K562 (cell line): Measurements from ENCODE around the gene DPP10.

Experiments used
- BDP1 ChIP-seq: IDR thresholded peaks from 3 replicates; pipeline ENCODE4 v1.6.1; 2011; ENCODE audit not compliant: insufficient read length, insufficient read depth
- CHD2 ChIP-seq: IDR thresholded peaks from 2 replicates; pipeline ENCODE4 v1.6.1; 2011; ENCODE audit warnings: low read depth, low read length
- MYC ChIP-seq, 2 experiments: fragments of 250-450 bp in 1 of 2; sonication (Bioruptor Pico) in 1 of 2; IDR thresholded peaks; 2 replicates each; pipeline versions ENCODE4 v1.5.1 to v1.6.1; 2012 to 2021; ENCODE audit warnings: low read depth in 2 of 2, borderline replicate concordance in 1 of 2, improper control_type of control experiment in 1 of 2, low read length in 1 of 2, mild to moderate bottlenecking in 1 of 2, moderate library complexity in 1 of 2
- SRSF7 ChIP-seq: fragments of 200-400 bp; formaldehyde crosslinking; optimal IDR thresholded peaks from 2 replicates; pipeline ENCODE3; 2017; ENCODE audit warnings: mild to moderate bottlenecking, low read depth, low read length
- TF ChIP-seq, protein P1 (sequence below), 3 experiments: IDR thresholded peaks in 2 of 3; conservative IDR thresholded peaks in 1 of 3; 2 replicates each; pipeline ENCODE4 v1.5.1; 2011 to 2012; ENCODE audit warnings: low read length in 3 of 3, mild to moderate bottlenecking in 3 of 3, control low read depth in 2 of 3, improper control_type of control experiment in 1 of 3, inconsistent platforms in 1 of 3, low read depth in 1 of 3, mixed read lengths in 1 of 3, moderate library complexity in 1 of 3; ENCODE audit not compliant: insufficient read depth in 2 of 3

DNA sequence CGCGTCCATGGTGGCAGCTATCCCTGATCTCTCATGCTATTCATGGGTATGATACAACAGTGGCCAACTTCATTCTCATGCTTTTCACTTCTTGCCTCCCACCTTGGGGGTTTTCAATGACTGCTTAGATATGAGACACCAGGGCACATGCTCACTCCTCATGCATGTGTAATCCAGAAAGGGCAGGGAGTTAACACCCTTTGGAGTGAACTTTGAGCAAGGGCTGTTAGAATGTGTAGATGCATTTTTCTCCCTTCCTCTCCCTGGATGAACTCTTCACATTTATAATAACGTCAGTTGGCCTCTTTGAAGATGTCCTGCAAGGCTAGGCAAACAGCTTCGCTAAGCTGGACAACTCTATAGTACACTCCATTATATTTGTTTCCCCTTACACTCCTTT lies 56.7 kb downstream of the DPP10 start:
- TF ChIP-seq CHD2 (no peak), SRSF7 (no peak), BDP1 (no peak), MYC (IDR thresholded peaks at IDR 0.05; ENCODE audit: low read depth, low read length) (no peak), MYC (CRISPR knock-in tag; IDR thresholded peaks at IDR 0.05; ENCODE audit: borderline replicate concordance, low read depth) (no peak)
- TF ChIP-seq, protein P1, sequence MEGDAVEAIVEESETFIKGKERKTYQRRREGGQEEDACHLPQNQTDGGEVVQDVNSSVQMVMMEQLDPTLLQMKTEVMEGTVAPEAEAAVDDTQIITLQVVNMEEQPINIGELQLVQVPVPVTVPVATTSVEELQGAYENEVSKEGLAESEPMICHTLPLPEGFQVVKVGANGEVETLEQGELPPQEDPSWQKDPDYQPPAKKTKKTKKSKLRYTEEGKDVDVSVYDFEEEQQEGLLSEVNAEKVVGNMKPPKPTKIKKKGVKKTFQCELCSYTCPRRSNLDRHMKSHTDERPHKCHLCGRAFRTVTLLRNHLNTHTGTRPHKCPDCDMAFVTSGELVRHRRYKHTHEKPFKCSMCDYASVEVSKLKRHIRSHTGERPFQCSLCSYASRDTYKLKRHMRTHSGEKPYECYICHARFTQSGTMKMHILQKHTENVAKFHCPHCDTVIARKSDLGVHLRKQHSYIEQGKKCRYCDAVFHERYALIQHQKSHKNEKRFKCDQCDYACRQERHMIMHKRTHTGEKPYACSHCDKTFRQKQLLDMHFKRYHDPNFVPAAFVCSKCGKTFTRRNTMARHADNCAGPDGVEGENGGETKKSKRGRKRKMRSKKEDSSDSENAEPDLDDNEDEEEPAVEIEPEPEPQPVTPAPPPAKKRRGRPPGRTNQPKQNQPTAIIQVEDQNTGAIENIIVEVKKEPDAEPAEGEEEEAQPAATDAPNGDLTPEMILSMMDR (IDR thresholded peaks at IDR 0.05 in 2 of 3, conservative IDR thresholded peaks at IDR 0.05 in 1 of 3; ENCODE audit: insufficient read depth in 2 of 3, low read depth in 1 of 3, low read length in 3 of 3) = no peak
